OCI-LY7 (cell line): Measurements from ENCODE around the gene NTSR1. TPM values are rescaled to one million over a fixed set of nuclear protein-coding genes. Genes with fewer than 3 reads are reported as not detected.

Source experiments
- BruUV-seq: library from RNA; stranded (reverse); fragments of 400-500 nt; replicated peaks from 2 replicates; lab custom pipeline; 2021; lab: Mats Ljungman, UMichigan
- CTCF ChIA-PET: fragments of 300-600 bp; sonication (Branson Sonifier 250); formaldehyde crosslinking; loops from one replicate; lab custom pipeline; 2022; ENCODE audit warnings: antibody characterized with exemption; ENCODE audit not compliant: unreplicated experiment; lab: Charles Lee
- POLR2A ChIA-PET: fragments of 300-600 bp; sonication (Branson Sonifier 250); formaldehyde crosslinking; loops from one replicate; lab custom pipeline; 2022; ENCODE audit warnings: antibody characterized with exemption; lab: Charles Lee
- DNase-seq: peaks from one replicate; pipeline ENCODE4 v3.0.0-alpha.2; 2015; ENCODE audit warnings: low spot score
- H2AFZ ChIP-seq: fragments of 200-600 bp; sonication (generic), shearing (Covaris generic); 2 replicates; pipeline ENCODE4 v1.6.1; 2014; ENCODE audit warnings: mild to moderate bottlenecking, antibody characterized with exemption, low read length, moderate library complexity
- H3K27ac ChIP-seq: fragments of 200-600 bp; sonication (generic); 2 replicates; pipeline ENCODE4 v1.5.1; 2014; ENCODE audit warnings: mixed run types, low read depth, mild to moderate bottlenecking, moderate library complexity, low read length, inconsistent platforms; ENCODE audit not compliant: poor library complexity, severe bottlenecking
- H3K36me3 ChIP-seq: fragments of 200-600 bp; sonication (generic); 2 replicates; pipeline ENCODE4 v1.6.1; 2014; ENCODE audit warnings: mild to moderate bottlenecking, antibody characterized with exemption, low read length, moderate library complexity, mixed read lengths; ENCODE audit not compliant: insufficient read depth
- H3K4me1 ChIP-seq: fragments of 200-600 bp; sonication (generic); 2 replicates; pipeline ENCODE4 v1.5.1; 2014; ENCODE audit warnings: mild to moderate bottlenecking, low read length; ENCODE audit not compliant: insufficient read depth, poor library complexity, severe bottlenecking
- H3K4me2 ChIP-seq: fragments of 200-600 bp; sonication (generic); 2 replicates; pipeline ENCODE4 v1.6.1; 2014; ENCODE audit warnings: mild to moderate bottlenecking, low read length
- H3K4me3 ChIP-seq: fragments of 200-600 bp; sonication (generic); 2 replicates; pipeline ENCODE4 v1.5.1; 2014; ENCODE audit warnings: mild to moderate bottlenecking, low read depth, low read length; ENCODE audit not compliant: poor library complexity, severe bottlenecking
- H3K79me2 ChIP-seq: fragments of 200-600 bp; sonication (generic); 2 replicates; pipeline ENCODE4 v1.6.1; 2016; ENCODE audit warnings: low read depth, mild to moderate bottlenecking, low read length, moderate library complexity, mixed read lengths; ENCODE audit not compliant: insufficient read depth
- H3K9me2 ChIP-seq: fragments of 200-600 bp; sonication (generic); 2 replicates; pipeline ENCODE4 v1.6.1; 2016; ENCODE audit warnings: mild to moderate bottlenecking, low read length, mixed read lengths; ENCODE audit not compliant: insufficient read depth
- H3K9me3 ChIP-seq: fragments of 200-600 bp; sonication (generic); 2 replicates; pipeline ENCODE4 v1.6.1; 2014; ENCODE audit warnings: mild to moderate bottlenecking, mixed run types, low read length, mixed read lengths
- H4K20me1 ChIP-seq: fragments of 200-600 bp; sonication (generic); 2 replicates; pipeline ENCODE4 v1.6.1; 2014; ENCODE audit warnings: mild to moderate bottlenecking, antibody characterized with exemption, low read length, moderate library complexity, mixed read lengths; ENCODE audit not compliant: insufficient read depth
- CTCF ChIP-seq: fragments of 200-600 bp; sonication (generic); conservative IDR thresholded peaks from 2 replicates; pipeline ENCODE4 v1.5.1; 2014; ENCODE audit warnings: mild to moderate bottlenecking, antibody characterized with exemption, low read length, moderate library complexity, mixed read lengths
- EZH2phosphoT487 ChIP-seq: fragments of 200-600 bp; sonication (generic); IDR thresholded peaks from 2 replicates; pipeline ENCODE4 v1.6.1; 2018; ENCODE audit warnings: low read depth, borderline replicate concordance, mild to moderate bottlenecking, mixed run types, antibody characterized with exemption, low read length, moderate library complexity, mixed read lengths
- intact Hi-C: fragments of 100-400 bp; cut with micrococcal nuclease; formaldehyde crosslinking; loops from one replicate; pipeline ENCODE4 v1.10.0; 2022; ENCODE audit not compliant: unreplicated experiment
- total RNA-seq, 2 experiments: library from RNA; depleted of rRNA in 1 of 2; stranded (reverse); fragments of >200 nt in 1 of 2; shearing (Covaris generic) in 1 of 2; gene quantifications; 2 replicates each; pipeline ENCODE4 v1.2.3, GENCODE V29; 2014 to 2022

Gene NTSR1
- total RNA-seq, 2 experiments from 2014 or later, result not detected

- no peak overlapping the region for H3K4me2 ChIP-seq
- H3K9me3 ChIP-seq, result no peaks in the 10 kb centered on the region
- intact Hi-C loops, result no loop called here
- BruUV-seq, result no TSS peak
- no peak overlapping the region for H3K4me3 ChIP-seq
- no peaks in the 10 kb centered on the region for H3K36me3 ChIP-seq
- TF ChIP-seq CTCF (no peak), EZH2phosphoT487 (no peak)
- no peaks in the 10 kb centered on the region for H3K79me2 ChIP-seq
- H4K20me1 ChIP-seq, result no peaks in the 10 kb centered on the region
- no peak for DNase-seq
- H3K4me1 ChIP-seq, result no peaks in the 10 kb centered on the region
- ChIA-PET CTCF (no interaction called here), POLR2A (no interaction called here)
- H3K27ac ChIP-seq, result no peak overlapping the region
- H3K9me2 ChIP-seq, result no peaks in the 10 kb centered on the region
- H2AFZ ChIP-seq, result no peak overlapping the region
Observed at GRCh38 chr20:62699296-62699695, 9.3 kb upstream of the NTSR1 start.

GRCh38 chr20:62699741-62700140 is 8.9 kb upstream of the NTSR1 start:
- BruUV-seq, result no TSS peak
- Histone ChIP-seq H3K79me2 (no peaks in the 10 kb centered on the region), H3K9me3 (no peaks in the 10 kb centered on the region), H3K36me3 (no peaks in the 10 kb centered on the region), H4K20me1 (no peaks in the 10 kb centered on the region), H3K4me3 (no peak overlapping the region), H3K4me1 (no peaks in the 10 kb centered on the region), H2AFZ (no peak overlapping the region), H3K4me2 (no peak overlapping the region), H3K9me2 (no peaks in the 10 kb centered on the region), H3K27ac (no peak overlapping the region)
- intact Hi-C loops, result no loop called here
- POLR2A ChIA-PET, result no interaction called here
- no peak for DNase-seq
- no peak for TF ChIP-seq EZH2phosphoT487
- no peak for TF ChIP-seq CTCF
- CTCF ChIA-PET, result interaction anchor here (0.5 kb wide), 1 partner anchor 154 kb away, joined by 3 read pairs; no protein-coding TSS in a partner anchor

GRCh38 chr20:62700261-62700930 is 8.2 kb upstream of the NTSR1 start:
- no TSS peak for BruUV-seq
- Histone ChIP-seq H3K9me2 (no peaks in the 10 kb centered on the region), H3K79me2 (no peaks in the 10 kb centered on the region), H3K4me2 (no peak overlapping the region), H3K27ac (no peak overlapping the region), H4K20me1 (no peaks in the 10 kb centered on the region), H3K4me3 (no peak overlapping the region), H3K36me3 (no peaks in the 10 kb centered on the region), H2AFZ (no peak overlapping the region), H3K4me1 (no peaks in the 10 kb centered on the region), H3K9me3 (no peaks in the 10 kb centered on the region)
- ChIA-PET CTCF (interaction anchor here (0.5 kb wide), 1 partner anchor 155 kb away, joined by 3 read pairs; no protein-coding TSS in a partner anchor), POLR2A (no interaction called here)
- intact Hi-C loops, result no loop called here
- DNase-seq, result no peak
- TF ChIP-seq CTCF (no peak), EZH2phosphoT487 (no peak)
